Measurements from ENCODE around the gene CLTA.

Gene CLTA, protein sequence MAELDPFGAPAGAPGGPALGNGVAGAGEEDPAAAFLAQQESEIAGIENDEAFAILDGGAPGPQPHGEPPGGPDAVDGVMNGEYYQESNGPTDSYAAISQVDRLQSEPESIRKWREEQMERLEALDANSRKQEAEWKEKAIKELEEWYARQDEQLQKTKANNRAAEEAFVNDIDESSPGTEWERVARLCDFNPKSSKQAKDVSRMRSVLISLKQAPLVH

DNA sequence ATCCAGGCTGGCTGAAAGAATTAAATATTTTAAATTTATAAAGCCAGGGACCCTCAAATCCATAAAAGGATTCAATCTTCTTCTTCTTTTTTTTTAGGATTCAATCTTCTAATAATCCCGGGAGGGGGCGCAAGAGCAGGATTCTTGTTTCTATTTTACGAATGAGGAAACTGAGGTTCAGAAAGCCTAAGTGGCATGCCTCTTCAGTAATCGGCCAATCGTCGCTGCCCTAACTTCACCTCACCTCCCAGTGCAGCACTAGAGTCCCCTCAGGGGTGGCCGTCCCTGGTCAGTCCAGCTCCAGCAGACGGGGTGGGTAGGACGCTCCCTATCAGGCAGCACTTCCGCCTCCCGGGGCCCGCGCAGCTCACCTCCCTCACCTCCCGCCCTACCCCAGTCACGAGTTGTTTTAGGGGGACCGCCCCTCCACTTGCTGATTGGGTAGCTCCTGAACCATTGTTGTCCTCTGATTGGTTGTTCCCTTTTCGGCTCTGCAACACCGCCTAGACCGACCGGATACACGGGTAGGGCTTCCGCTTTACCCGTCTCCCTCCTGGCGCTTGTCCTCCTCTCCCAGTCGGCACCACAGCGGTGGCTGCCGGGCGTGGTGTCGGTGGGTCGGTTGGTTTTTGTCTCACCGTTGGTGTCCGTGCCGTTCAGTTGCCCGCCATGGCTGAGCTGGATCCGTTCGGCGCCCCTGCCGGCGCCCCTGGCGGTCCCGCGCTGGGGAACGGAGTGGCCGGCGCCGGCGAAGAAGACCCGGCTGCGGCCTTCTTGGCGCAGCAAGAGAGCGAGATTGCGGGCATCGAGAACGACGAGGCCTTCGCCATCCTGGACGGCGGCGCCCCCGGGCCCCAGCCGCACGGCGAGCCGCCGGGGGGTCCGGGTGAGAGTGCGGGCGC lies at the start of gene CLTA:
Gene CLTA, plus strand, starts transcription at position 534 of the 902 bp plus-strand sequence. Its CDS starts 136 bp downstream, at position 670.
- DNase-seq = peak; percentile 99

DNA sequence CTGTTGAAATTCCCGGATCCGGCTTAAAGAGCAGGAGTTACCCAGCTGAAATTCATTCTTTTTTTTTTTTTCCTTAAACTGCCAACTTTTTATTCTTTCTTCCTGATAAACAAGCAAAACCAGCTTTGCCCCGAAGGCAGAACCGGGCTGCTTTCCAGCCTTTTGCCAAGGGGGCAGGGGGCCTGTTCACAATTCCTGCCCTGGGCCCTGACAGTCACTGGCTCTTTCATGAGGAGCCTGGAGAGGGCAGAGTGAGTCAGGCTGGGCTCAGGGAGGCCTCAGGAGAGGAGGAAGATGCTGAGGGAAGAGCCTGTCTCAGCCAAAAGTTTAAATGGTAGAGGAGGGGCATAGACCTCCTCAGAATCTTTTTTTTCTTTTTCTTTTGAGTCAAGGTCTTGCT lies 49.4 kb upstream of the CLTA start:
- DNase-seq = peak; percentile 58

DNA sequence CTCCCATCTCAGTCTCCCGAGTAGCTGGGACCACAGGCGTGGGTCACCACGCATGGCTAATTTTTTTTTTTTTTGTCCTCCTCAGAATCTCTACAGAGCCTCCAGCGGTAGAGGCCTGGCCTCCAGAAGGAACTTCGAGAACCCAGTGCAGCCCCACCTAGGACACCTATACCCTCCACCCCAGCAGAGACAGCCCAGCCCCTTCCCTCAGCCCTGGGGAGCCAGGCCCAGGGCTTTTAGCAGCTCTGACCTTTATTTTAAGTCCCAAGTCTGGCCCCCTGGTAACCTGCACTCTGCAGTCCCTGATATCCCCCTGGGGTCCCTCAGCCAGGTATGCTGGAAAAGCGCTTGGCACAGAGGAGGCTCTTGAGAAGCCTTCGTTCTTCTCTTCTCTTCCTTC lies 49.0 kb upstream of the CLTA start:
- DNase-seq = no peak

DNA sequence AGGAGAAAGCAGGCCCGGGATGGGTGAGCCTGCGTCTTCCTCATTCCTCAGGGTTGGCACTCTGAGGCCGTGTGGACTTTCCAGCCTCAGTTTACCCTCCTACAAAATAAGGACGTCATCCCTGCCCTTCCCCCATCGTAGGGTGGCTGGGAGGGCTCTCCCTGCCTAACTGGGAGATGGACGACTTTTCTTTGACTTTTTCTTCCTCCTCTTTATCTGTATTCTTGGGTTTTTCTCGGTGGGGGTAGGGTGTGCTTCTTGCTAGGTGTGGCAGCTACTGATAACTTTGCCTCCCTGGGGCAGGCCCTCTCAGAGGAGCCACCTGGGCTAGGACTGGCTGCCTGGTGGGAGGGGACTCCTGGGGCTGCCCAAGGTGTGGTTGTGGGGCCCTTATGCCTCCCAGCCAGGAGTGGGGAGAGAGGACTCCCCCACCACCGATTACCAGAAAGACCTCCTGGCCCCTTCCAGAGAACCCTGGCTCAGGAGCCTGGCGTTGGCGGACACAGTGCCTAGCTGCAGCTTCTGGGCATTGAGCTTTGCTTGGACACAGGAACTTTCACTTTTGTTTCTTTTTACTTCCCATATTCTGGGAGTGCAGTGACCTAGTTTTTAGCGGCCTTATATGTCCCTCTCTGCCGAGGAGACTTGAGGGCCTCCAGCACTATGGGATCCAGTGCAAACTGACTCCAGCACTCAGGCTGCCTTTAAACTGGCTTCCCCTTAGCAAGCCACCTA lies 48.0 kb upstream of the CLTA start:
- DNase-seq = no peak

DNA sequence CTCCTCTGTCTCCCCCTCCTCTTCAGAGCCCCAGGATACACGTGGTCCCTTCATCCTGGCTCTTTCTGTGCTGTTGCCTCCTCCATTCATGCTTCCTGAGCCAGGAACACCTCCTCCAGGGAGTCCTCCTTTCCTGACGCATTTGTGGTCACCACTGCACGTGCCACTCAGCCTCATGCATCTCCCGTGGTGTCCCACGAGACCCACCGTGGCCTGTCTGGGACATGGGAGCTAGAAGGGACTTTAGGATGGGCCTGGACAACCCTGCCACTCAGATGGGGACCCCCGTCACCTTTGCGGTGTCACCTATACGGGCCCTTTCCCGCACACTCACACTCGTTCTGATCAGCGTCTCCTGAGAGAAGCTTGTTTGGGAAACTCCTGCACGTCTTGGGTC lies 47.5 kb upstream of the CLTA start:
- no peak for DNase-seq

DNA sequence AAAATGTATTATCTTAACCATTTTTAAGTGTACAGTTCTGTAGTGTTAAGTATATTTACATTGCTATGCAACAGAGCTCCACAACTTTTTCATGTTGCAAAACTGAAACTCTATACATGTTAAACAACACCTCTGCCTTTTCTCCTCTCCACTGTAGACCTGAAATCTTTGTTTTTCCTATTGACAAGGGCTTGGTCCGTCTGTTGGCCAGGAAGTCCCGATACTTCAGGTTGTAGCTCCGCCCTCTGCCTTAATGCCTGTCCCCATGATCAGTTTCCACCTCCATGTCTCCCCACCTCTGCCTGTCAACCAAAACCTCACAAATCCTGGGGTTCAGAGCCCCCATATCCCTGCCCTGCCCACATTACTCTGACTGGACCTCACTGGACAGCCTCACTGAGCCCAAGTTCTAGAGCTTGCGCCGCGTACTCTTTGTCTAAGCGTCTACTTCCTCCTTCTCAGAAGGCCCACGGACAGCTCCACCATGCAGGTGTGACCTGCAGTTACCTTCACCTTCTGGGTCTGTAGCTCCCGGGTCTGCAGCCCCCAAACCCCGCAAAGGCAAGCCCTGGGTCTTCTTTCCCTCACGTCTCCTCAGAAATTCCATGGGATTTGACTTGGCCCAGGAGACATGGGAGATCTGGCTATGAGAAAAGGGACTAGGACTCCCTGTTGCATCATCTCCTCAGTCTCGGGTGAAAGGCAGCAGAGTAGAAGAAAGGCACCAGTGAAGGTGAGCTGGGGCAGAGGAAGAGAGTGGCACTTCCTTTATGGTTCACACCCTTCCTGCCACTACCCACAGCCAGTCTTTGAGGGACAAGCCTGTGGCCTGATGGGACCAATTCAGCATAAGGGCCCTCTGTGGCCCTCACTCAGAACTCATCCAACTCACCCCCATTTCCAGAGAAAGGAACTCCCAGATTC lies 46.1 kb upstream of the CLTA start:
- no peak for DNase-seq

DNA sequence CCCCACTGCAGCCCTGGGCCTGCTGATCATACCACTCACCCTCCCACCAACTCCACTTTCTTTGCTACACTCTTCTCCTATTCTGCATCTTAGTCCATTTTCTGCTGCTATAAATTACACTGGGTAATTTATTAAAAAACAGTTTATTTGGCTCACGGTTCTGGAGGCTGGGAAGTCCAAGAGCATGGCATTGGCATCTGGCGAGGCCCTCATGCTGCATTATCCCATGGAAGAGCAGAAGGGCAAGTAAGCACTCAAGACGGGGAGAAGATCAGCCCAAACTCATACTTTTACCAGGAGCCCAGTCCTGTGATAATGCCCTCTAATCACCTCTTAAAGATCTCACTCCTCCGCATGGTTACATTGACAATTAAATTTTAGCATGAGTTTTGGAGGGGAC lies 44.8 kb upstream of the CLTA start:
- no peak for DNase-seq

DNA sequence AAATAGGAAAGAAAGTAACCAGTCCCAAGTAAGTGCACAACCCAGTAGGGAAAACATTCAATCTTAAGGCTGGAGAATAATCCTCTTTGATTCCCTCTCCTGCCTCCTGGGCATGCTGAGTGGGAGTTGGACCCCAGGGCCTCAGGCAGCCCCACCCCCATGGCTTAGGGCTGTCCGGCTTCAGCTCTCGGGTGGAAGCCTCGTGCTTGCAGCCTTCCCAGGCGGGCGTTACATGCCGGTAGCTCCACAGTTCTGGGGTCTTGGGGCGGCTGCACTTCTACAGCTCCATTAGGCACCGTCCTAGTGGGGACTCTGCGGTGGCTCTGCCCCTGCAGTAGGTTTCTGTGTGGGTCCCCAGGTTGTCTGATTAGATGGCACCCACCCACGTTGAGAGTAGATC lies 44.1 kb upstream of the CLTA start:
- DNase-seq = no peak

DNA sequence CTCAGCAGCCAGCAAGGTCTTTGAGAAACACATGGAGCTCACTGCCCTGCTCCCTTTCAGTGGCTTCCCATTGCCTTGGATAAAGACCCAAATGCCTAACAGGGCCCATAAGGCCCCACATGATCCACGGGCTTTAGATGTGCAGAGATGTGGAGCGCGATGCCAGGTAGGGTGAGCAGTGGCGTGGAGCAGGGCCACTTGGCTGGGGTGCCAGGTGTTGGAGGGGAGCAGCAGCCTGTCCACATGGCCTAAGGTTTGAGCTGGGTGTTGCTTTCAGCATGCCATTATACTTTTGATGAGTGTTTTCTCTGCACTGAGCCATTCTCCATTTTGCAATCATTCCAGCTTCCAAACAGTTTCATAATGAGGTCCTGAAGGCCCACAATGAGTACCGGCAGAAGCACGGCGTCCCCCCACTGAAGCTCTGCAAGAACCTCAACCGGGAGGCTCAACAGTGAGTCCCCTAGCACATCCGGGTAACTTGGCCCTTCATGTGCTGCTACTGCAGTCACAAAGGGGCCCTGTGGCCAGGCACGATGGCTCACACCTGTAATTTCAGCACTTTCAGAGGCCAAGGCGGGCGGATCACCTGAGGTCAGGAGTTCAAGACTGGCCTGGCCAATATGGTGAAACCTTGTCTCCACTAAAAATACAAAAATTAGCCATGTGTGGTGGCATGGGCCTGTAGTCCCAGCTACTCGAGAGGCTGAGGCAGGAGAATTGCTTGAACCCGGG lies 43.1 kb upstream of the CLTA start:
- DNase-seq = no peak

DNA sequence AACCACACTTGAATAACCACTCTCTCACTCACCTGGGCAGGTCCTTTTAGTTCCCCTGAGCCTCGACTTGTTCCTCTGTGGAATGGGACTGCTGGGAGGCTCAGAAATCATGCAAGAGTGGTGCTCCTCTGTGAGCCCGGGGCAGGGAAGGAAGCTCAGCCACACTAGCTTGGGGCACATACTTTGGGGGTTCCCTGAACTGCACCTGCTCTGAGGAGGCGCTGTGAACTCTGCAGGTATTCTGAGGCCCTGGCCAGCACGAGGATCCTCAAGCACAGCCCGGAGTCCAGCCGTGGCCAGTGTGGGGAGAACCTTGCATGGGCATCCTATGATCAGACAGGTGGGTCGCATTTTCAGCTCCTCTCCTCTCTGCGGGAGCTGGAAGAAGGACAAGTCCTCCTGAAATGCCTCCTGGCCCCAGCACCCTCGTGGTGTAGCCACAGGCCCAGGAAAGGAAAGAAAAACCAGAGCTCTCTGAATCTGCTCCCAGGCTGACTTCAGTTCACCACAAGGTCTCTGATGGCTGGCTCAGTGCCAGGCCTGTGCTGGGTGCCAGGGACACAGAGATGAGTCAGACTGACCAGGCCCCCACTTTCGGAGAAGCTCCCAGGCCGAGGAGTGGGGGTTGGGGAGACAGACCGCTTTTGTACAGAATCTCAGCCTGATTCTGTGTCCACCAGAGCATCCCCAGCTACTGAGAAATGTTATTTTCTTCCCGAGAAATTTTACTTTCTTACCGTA lies 42.2 kb upstream of the CLTA start:
- peak; percentile 97 for DNase-seq

DNA sequence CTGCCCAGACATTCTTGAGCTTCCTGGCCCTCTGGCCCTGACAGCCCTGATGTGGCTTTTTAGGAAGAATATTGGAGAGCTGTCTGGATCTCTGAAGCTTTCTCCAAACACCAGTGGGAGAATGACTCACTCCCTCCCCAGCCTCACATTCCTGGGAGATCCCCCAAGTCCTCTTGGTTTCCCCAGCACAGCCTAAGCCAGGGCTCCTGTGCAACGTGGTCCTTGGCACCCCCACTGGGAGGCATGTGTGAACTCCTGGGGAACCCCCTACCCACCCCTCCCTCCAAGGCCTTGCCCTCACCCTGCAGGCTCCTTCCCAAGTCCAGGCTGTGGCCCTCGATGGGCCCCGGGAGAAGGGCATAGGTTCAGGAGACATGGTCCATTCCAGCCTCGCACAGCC lies 41.5 kb upstream of the CLTA start:
- peak; percentile 80 for DNase-seq

DNA sequence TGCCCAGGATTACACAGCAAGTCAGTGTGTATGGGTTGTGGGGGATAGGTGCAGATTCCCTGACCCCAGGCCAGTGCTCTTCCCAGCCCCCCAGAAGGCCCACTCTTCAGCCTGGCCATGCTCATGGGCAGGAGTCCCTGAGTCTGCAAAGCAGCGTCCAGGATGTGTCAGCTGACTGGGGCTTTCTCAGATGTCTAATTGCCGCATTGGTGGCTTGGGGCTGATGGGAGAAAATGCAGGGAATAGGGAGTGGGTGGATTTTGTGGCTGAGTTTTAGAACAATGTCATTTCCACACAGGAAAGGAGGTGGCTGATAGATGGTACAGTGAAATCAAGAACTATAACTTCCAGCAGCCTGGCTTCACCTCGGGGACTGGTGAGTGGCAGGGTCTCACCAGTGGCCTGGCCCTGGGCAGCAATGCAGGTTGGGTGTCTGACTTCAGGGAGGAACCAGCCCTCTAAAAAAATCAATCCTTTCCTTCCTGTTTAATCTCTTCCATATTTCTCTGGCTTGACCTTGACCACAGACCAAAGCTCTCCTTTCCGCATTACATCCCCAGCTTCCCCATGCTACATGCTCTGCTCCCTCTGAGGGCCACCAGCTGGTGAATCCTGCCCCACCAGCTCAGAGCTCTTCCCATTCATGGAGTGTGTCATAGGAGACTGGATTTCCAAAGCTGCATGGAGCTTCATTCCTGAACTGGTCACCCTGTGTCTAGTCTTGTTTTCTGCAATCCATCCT lies 40.0 kb upstream of the CLTA start:
- DNase-seq = peak; percentile 34

DNA sequence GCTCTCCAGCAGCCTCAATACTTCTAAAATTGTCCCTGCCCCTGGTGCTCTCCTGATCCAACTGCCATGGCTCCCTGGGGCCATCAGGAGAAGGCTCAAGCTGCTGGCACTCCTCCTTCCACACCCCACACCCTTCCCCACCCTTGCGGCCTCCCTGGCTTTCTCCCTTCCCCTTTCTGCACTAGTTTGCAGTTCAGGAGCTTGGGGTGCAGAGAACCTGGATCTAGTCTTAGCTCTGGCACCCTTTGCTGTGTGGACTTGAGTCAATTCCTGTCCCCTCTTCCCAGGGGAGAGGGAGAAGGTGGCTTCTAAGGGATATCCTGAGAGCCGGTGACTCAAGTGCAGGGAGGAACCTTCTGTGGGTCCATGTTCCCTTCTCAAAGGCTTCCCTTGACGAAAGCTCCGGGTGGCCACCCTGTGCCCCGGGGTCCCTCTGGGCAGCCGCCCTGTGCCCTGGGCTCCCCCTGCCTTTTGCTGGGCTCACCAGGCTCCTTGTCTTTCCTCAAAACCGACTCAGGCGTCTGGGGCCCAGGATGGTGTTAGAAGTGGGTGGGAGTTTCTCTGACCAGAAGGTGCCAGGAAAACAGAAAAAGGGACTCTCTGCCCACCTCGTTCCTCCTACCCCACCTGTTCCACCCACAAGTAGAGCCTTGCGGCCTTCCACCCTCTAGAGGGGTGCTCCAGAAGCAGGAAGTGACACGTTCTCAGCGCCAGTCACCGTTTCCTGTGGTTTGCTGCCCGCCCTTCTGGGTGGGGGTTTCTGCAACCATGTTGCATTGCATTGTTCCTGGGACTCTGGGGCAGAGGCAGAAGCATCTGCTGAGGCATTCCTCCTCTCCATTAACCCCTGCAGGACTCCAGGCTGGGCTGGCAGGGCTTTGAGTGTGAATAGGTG lies 39.2 kb upstream of the CLTA start:
- DNase-seq = peak; percentile 79

DNA sequence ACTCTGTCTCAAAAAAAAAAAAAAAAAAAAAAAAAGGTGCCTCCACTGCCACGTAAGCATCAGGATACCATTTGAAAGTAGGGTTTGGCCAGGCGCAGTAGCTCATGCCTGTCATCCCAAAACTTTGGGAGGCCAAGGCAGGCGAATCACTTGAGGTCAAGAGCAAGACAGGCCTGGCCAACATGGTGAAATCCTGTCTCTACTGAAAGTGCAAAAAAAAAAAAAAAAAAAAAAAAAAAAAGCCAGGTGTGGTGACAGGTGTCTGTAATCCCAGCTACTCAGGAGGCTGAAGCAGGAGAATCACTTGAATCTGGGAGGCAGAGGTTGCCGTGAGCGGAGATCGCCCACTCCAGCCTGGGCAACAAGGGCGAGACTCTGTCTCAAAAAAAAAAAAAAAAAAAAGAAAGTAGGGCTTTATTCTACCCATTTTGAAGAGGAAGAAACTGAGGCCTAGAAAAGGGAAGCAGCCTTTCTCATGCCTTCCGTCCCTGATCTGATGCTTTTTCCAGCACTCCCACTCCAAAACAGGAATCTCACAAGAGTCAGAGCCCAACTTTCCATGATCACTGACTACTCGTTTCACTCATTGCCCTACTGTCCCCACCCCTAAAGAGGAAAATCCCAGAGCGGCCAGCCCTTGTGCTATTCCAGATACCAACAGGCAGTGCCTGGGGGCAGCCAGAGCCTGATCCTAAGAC lies 37.8 kb upstream of the CLTA start:
- DNase-seq = no peak

DNA sequence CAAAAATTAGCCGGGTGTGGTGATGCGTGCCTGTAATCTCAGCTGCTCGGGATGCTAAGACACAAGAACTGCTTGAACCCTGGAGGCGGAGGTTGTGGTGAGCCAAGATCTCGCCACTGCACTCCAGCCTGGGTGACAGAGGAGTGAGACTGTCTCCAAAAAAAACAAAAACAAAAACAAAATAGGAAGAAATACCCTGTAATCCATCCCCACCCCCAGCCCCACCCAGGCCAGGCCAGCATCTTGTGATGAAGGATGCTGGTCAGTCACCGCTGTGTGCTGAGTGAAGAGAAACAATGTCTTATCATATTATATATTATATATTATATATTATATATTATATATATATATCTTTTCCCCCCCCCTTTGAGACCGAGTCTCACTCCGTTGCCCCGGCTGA lies 37.0 kb upstream of the CLTA start:
- DNase-seq = no peak

DNA sequence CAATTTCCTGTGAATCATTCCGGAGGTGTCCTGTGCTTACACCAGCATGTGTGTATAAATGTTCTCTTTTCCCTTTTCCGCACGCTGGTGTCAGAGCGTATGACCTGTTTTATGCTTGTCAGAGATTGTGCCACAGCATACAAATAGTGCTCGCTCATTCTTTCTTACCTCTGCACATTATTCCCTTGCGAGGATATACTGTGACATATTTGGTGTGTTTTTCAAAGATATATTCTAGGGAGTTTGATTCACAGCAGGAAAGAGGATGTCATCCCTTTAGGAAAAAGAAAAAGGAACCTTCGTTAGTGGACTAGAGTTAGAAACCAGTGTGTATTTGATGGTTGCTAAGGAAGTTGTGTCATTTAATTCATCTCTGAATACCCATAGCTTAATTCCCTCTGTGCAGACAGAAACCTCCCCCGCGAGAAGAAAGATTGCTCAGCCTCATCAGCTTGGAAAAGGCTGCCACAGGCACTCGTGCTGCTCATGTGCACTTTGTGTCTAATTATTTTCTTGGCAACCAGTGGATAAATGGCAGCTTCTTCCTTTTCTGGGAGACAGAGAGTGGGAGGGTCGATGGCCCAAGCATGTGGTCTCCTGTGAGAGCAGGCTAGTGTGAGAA lies 36.3 kb upstream of the CLTA start:
- DNase-seq = peak; percentile 54

DNA sequence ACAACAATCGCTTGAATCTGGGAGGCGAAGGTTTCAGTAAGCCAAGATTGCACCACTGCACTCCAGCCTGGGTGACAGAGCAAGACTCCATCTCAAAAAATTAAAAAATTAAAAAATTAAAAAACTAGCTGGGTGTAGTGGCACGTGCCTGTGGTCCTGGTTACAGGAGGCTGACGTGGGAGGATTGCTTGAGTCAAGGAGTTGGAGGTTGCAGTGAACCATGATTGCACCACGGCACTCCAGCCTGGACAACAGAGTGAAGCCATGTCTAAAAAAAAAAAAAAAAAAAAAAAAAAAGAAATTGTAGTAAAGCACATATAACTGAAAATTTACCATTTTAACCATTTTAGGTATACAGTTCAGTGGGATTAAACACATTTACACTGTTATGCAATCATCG lies 34.6 kb upstream of the CLTA start:
- no peak for DNase-seq

DNA sequence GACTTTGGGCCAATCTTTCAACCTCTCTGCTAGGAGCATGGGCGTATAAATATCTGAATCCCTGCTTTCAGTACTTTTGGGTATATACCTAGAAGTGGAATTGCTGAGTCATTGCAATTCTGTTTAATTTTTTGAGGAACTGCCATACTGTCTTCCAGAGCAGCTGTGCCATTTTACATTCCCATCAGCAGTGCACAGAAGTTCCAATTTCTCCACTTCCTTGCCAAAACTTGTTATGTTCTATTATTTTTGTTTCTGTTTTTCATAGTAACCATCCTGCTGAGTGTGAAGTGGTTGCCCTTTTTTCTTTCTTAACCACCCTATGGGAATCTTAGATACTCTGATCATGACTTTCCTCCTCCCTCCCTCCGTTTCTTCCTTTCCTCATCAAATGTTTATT lies 32.6 kb upstream of the CLTA start:
- no peak for DNase-seq
